ENCODE results near the gene AMER2. TPM values are rescaled to one million over a fixed set of nuclear protein-coding genes. Genes with fewer than 3 reads are reported as not detected.

AMER2 gene
- total RNA-seq, 2 experiments from 2014 or later: not detected

GRCh38 chr13:25157681-25158080, 14.4 kb downstream of the AMER2 start:
- peaks cover 20% of the 10 kb centered on the region for H3K27me3 Mint-ChIP-seq
- H3K27ac Mint-ChIP-seq: no peak overlapping the region
- no peak overlapping the region for H3K4me3 Mint-ChIP-seq
- H3K36me3 Mint-ChIP-seq (ENCODE audit: low read depth): no peaks in the 10 kb centered on the region
- DNase-seq: no peak
- H3K4me1 Mint-ChIP-seq: no peaks in the 10 kb centered on the region
- CTCF ChIA-PET: interaction anchor here (0.6 kb wide), 1 partner anchor 43 kb away, joined by 3 read pairs; no protein-coding TSS in a partner anchor
- POLR2A ChIA-PET: no interaction called here
- no peaks in the 10 kb centered on the region for H3K9me3 Mint-ChIP-seq

- CTCF ChIA-PET: no interaction called here
- Mint-ChIP-seq H3K4me3 (no peak overlapping the region), H3K9me3 (no peaks in the 10 kb centered on the region)
Observed at GRCh38 chr13:25153736-25154135, 18.4 kb downstream of the AMER2 start.

GRCh38 chr13:25151626-25152195, 20.4 kb downstream of the AMER2 start:
- POLR2A ChIA-PET: interaction anchor here (0.6 kb wide), 1 partner anchor 16 kb away, joined by 3 read pairs; no protein-coding TSS in a partner anchor
- Mint-ChIP-seq H3K27me3 (peaks cover 21% of the 10 kb centered on the region), H3K27ac (no peak overlapping the region)

More at GRCh38 chr13:25153736-25154135, 18.4 kb downstream of the AMER2 start:
- Mint-ChIP-seq H3K27me3 (peaks cover 17% of the 10 kb centered on the region), H3K4me1 (no peaks in the 10 kb centered on the region), H3K36me3 (ENCODE audit: low read depth) (no peaks in the 10 kb centered on the region), H3K27ac (no peak overlapping the region)
- DNase-seq: no peak
- POLR2A ChIA-PET: no interaction called here

GRCh38 chr13:25149711-25150110, 22.4 kb downstream of the AMER2 start:
- Mint-ChIP-seq H3K4me1 (no peaks in the 10 kb centered on the region), H3K27me3 (peaks cover 19% of the 10 kb centered on the region), H3K36me3 (ENCODE audit: low read depth) (no peaks in the 10 kb centered on the region), H3K9me3 (no peaks in the 10 kb centered on the region), H3K4me3 (no peak overlapping the region), H3K27ac (no peak overlapping the region)
- POLR2A ChIA-PET: no interaction called here
- CTCF ChIA-PET: no interaction called here
- DNase-seq: no peak

More at GRCh38 chr13:25151626-25152195, 20.4 kb downstream of the AMER2 start:
- Mint-ChIP-seq H3K36me3 (ENCODE audit: low read depth) (no peaks in the 10 kb centered on the region), H3K4me1 (no peaks in the 10 kb centered on the region), H3K9me3 (no peaks in the 10 kb centered on the region), H3K4me3 (no peak overlapping the region)
- no peak for DNase-seq
- CTCF ChIA-PET: no interaction called here

- ChIA-PET CTCF (no interaction called here), POLR2A (no interaction called here)
- Mint-ChIP-seq H3K27me3 (peaks cover 19% of the 10 kb centered on the region), H3K4me3 (no peak overlapping the region), H3K36me3 (ENCODE audit: low read depth) (no peaks in the 10 kb centered on the region), H3K4me1 (no peaks in the 10 kb centered on the region), H3K27ac (no peak overlapping the region), H3K9me3 (no peaks in the 10 kb centered on the region)
- no peak for DNase-seq
Observed at GRCh38 chr13:25148402-25148771, 23.7 kb downstream of the AMER2 start.

- no peak overlapping the region for H3K4me3 Mint-ChIP-seq
- peaks cover 17% of the 10 kb centered on the region for H3K27me3 Mint-ChIP-seq
- no peak for DNase-seq
- ChIA-PET CTCF (no interaction called here), POLR2A (no interaction called here)
- no peak overlapping the region for H3K27ac Mint-ChIP-seq
- no peaks in the 10 kb centered on the region for H3K4me1 Mint-ChIP-seq
- no peaks in the 10 kb centered on the region for H3K36me3 Mint-ChIP-seq (ENCODE audit: low read depth)
- H3K9me3 Mint-ChIP-seq: no peaks in the 10 kb centered on the region
Observed at GRCh38 chr13:25147638-25148401, 24.3 kb downstream of the AMER2 start.

GRCh38 chr13:25143706-25144105, 28.4 kb downstream of the AMER2 start:
- ChIA-PET POLR2A (no interaction called here), CTCF (no interaction called here)
- Mint-ChIP-seq H3K27me3 (peaks cover 6% of the 10 kb centered on the region), H3K27ac (no peak overlapping the region), H3K36me3 (ENCODE audit: low read depth) (no peaks in the 10 kb centered on the region), H3K9me3 (no peaks in the 10 kb centered on the region), H3K4me1 (no peaks in the 10 kb centered on the region), H3K4me3 (no peak overlapping the region)
- no peak for DNase-seq

- H3K9me3 Mint-ChIP-seq: no peaks in the 10 kb centered on the region
- no peak overlapping the region for H3K4me3 Mint-ChIP-seq
- no peak for DNase-seq
- H3K4me1 Mint-ChIP-seq: no peaks in the 10 kb centered on the region
- CTCF ChIA-PET: no interaction called here
- H3K36me3 Mint-ChIP-seq (ENCODE audit: low read depth): no peaks in the 10 kb centered on the region
- peaks cover 18% of the 10 kb centered on the region for H3K27me3 Mint-ChIP-seq
- POLR2A ChIA-PET: no interaction called here
- no peak overlapping the region for H3K27ac Mint-ChIP-seq
Observed at GRCh38 chr13:25141042-25141441, 31.0 kb downstream of the AMER2 start.

- ChIA-PET CTCF (no interaction called here), POLR2A (no interaction called here)
- H3K27ac Mint-ChIP-seq: no peak overlapping the region
Observed at GRCh38 chr13:25137788-25138115, 34.3 kb downstream of the AMER2 start.

GRCh38 chr13:25136880-25137787, 35.0 kb downstream of the AMER2 start:
- peaks cover 37% of the 10 kb centered on the region for H3K27me3 Mint-ChIP-seq
- H3K4me1 Mint-ChIP-seq: no peaks in the 10 kb centered on the region
- H3K36me3 Mint-ChIP-seq (ENCODE audit: low read depth): no peaks in the 10 kb centered on the region
- POLR2A ChIA-PET: no interaction called here
- CTCF ChIA-PET: no interaction called here
- DNase-seq: no peak
- H3K4me3 Mint-ChIP-seq: no peak overlapping the region
- H3K9me3 Mint-ChIP-seq: no peaks in the 10 kb centered on the region
- H3K27ac Mint-ChIP-seq: no peak overlapping the region

More at GRCh38 chr13:25137788-25138115, 34.3 kb downstream of the AMER2 start:
- Mint-ChIP-seq H3K4me1 (no peaks in the 10 kb centered on the region), H3K27me3 (peaks cover 34% of the 10 kb centered on the region), H3K36me3 (ENCODE audit: low read depth) (no peaks in the 10 kb centered on the region), H3K9me3 (no peaks in the 10 kb centered on the region), H3K4me3 (no peak overlapping the region)
- no peak for DNase-seq

GRCh38 chr13:25135896-25136295, 36.2 kb downstream of the AMER2 start:
- Mint-ChIP-seq H3K27me3 (peaks cover 38% of the 10 kb centered on the region), H3K4me1 (no peaks in the 10 kb centered on the region), H3K27ac (no peak overlapping the region), H3K4me3 (no peak overlapping the region), H3K9me3 (no peaks in the 10 kb centered on the region), H3K36me3 (ENCODE audit: low read depth) (no peaks in the 10 kb centered on the region)
- DNase-seq: no peak
- CTCF ChIA-PET: no interaction called here
- POLR2A ChIA-PET: interaction anchor here (0.8 kb wide), 1 partner anchor 16 kb away, joined by 3 read pairs; no protein-coding TSS in a partner anchor

- Mint-ChIP-seq H3K36me3 (ENCODE audit: low read depth) (no peaks in the 10 kb centered on the region), H3K27ac (no peak overlapping the region)
- CTCF ChIA-PET: no interaction called here
Observed at GRCh38 chr13:25132751-25133390, 39.2 kb downstream of the AMER2 start.

GRCh38 chr13:25131881-25132420, 40.1 kb downstream of the AMER2 start:
- H3K4me1 Mint-ChIP-seq: no peaks in the 10 kb centered on the region
- ChIA-PET POLR2A (no interaction called here), CTCF (no interaction called here)

More at GRCh38 chr13:25132751-25133390, 39.2 kb downstream of the AMER2 start:
- Mint-ChIP-seq H3K4me1 (no peaks in the 10 kb centered on the region), H3K4me3 (no peak overlapping the region), H3K9me3 (no peaks in the 10 kb centered on the region), H3K27me3 (peaks cover 36% of the 10 kb centered on the region)
- POLR2A ChIA-PET: no interaction called here
- no peak for DNase-seq

More at GRCh38 chr13:25131881-25132420, 40.1 kb downstream of the AMER2 start:
- no peak for DNase-seq
- Mint-ChIP-seq H3K4me3 (no peak overlapping the region), H3K36me3 (ENCODE audit: low read depth) (no peaks in the 10 kb centered on the region), H3K27ac (no peak overlapping the region), H3K9me3 (no peaks in the 10 kb centered on the region), H3K27me3 (peaks cover 29% of the 10 kb centered on the region)

All from activated CD4-positive, alpha-beta memory T cell treated with anti-CD3 and anti-CD28 coated beads, Interleukin-2, amount 10 ng/mL, durations not matched to agents 7 days and 5 days (primary cell).